ENCODE measurements around the gene LYSMD2.

GRCh38 chr15:51752888-51753287 is 15.4 kb upstream of the LYSMD2 start:
- TF ChIP-seq CTCF (IDR thresholded peaks at IDR 0.05) (no peak), POLR2A (IDR thresholded peaks at IDR 0.05) (no peak)
